Liver (tissue), 3 donors: ENCODE data around the gene LAMA5.

Experiments
- EGR1 ChIP-seq, 2 donors: IDR thresholded peaks; 2 replicates each; pipeline ENCODE4 v1.6.1; 2016 to 2018; ENCODE audit warnings: antibody characterized with exemption in 2 of 2, low read depth in 2 of 2
- GABPA ChIP-seq, 2 donors: IDR thresholded peaks in 1 of 2; conservative IDR thresholded peaks in 1 of 2; 2 replicates each; pipeline ENCODE4 v1.6.1; 2016; ENCODE audit warnings: antibody characterized with exemption in 2 of 2, mild to moderate bottlenecking in 1 of 2, moderate library complexity in 1 of 2
- HNF4G ChIP-seq: IDR thresholded peaks from 2 replicates; pipeline ENCODE4 v1.6.1; 2016; ENCODE audit warnings: antibody characterized with exemption
- JUND ChIP-seq, 2 donors: IDR thresholded peaks; 2 replicates each; pipeline ENCODE4 v1.6.1; 2016; ENCODE audit warnings: antibody characterized with exemption in 2 of 2
- RAD21 ChIP-seq, 2 donors: IDR thresholded peaks; 2 replicates each; pipeline ENCODE4 v1.6.1; 2016; ENCODE audit warnings: antibody characterized with exemption in 2 of 2, mild to moderate bottlenecking in 2 of 2
- RXRA ChIP-seq, 2 donors: IDR thresholded peaks; 2 replicates each; pipeline ENCODE4 v1.6.1; 2017 to 2018; ENCODE audit warnings: antibody characterized with exemption in 2 of 2, mild to moderate bottlenecking in 1 of 2
- TF ChIP-seq, protein P1 (sequence below): fragments of 150-350 bp; IDR thresholded peaks from 2 replicates; pipeline ENCODE4 v1.5.1; 2017; ENCODE audit warnings: improper control_type of control experiment, low read depth, low read length; ENCODE audit not compliant: missing input control
- TF ChIP-seq, protein P2 (sequence below): IDR thresholded peaks from 2 replicates; pipeline ENCODE4 v1.6.1; 2016; ENCODE audit warnings: antibody characterized with exemption, mild to moderate bottlenecking
- TF ChIP-seq, protein P3 (sequence below): IDR thresholded peaks from 2 replicates; pipeline ENCODE4 v1.6.1; 2016; ENCODE audit warnings: antibody characterized with exemption
- donor health status: healthy.
- donor health status: healthy.

DNA sequence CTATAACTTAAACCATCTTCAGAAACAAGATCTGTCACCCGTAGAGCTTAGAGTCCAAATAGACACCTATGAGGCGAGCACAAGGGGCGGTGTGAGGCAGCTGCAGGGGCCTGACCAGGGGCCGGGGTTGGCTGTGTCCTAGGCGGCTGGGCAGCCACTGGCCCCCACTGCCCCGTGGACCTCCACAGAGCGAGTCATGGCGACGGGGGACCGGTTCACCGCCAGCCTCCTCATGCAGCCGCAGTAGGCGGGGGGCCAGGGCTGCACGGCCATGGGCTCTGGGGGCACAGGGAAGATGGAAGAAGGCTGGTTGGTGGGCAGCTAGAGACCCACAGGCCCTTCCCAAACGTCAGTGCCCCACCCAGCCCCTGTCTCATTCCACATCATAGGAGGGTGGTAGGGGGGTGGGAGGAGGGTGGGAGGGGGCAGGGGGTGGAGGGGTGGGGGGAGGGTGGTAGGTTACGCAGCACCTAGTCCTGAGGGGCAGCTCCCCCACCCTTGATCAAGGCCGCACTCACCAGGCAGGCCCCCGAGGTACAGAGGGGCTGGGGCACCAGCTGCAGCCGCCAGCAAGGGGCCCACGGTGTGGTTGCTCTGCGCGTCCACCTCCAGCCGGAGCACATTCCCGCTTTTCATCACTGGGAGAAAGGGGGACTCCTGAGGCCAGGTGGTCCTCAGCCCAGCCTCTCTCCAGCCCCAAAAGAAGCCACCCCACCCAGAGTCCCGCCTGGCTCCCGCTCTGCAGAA, 57.7 kb downstream of the LAMA5 start:
- TF ChIP-seq, protein P1, sequence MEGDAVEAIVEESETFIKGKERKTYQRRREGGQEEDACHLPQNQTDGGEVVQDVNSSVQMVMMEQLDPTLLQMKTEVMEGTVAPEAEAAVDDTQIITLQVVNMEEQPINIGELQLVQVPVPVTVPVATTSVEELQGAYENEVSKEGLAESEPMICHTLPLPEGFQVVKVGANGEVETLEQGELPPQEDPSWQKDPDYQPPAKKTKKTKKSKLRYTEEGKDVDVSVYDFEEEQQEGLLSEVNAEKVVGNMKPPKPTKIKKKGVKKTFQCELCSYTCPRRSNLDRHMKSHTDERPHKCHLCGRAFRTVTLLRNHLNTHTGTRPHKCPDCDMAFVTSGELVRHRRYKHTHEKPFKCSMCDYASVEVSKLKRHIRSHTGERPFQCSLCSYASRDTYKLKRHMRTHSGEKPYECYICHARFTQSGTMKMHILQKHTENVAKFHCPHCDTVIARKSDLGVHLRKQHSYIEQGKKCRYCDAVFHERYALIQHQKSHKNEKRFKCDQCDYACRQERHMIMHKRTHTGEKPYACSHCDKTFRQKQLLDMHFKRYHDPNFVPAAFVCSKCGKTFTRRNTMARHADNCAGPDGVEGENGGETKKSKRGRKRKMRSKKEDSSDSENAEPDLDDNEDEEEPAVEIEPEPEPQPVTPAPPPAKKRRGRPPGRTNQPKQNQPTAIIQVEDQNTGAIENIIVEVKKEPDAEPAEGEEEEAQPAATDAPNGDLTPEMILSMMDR, result no peak
- TF ChIP-seq JUND (IDR thresholded peaks at IDR 0.05) (no peak), RAD21 (IDR thresholded peaks at IDR 0.05) (no peak), GABPA (IDR thresholded peaks at IDR 0.05 in 1 of 2, conservative IDR thresholded peaks at IDR 0.05 in 1 of 2) (no peak), RXRA (IDR thresholded peaks at IDR 0.05) (no peak), HNF4G (no peak), EGR1 (IDR thresholded peaks at IDR 0.05; ENCODE audit: low read depth in 2 of 2) (no peak)
- TF ChIP-seq, protein P2, sequence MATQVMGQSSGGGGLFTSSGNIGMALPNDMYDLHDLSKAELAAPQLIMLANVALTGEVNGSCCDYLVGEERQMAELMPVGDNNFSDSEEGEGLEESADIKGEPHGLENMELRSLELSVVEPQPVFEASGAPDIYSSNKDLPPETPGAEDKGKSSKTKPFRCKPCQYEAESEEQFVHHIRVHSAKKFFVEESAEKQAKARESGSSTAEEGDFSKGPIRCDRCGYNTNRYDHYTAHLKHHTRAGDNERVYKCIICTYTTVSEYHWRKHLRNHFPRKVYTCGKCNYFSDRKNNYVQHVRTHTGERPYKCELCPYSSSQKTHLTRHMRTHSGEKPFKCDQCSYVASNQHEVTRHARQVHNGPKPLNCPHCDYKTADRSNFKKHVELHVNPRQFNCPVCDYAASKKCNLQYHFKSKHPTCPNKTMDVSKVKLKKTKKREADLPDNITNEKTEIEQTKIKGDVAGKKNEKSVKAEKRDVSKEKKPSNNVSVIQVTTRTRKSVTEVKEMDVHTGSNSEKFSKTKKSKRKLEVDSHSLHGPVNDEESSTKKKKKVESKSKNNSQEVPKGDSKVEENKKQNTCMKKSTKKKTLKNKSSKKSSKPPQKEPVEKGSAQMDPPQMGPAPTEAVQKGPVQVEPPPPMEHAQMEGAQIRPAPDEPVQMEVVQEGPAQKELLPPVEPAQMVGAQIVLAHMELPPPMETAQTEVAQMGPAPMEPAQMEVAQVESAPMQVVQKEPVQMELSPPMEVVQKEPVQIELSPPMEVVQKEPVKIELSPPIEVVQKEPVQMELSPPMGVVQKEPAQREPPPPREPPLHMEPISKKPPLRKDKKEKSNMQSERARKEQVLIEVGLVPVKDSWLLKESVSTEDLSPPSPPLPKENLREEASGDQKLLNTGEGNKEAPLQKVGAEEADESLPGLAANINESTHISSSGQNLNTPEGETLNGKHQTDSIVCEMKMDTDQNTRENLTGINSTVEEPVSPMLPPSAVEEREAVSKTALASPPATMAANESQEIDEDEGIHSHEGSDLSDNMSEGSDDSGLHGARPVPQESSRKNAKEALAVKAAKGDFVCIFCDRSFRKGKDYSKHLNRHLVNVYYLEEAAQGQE, result no peak
- TF ChIP-seq, protein P3, sequence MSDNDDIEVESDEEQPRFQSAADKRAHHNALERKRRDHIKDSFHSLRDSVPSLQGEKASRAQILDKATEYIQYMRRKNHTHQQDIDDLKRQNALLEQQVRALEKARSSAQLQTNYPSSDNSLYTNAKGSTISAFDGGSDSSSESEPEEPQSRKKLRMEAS, result no peak
